SK-N-SH treated with all-trans-retinoic acid at 6 μM for 48 hours (cell line): ENCODE data around the gene KCND2.

Experiments
- ATAC-seq: fragments of 200-7000 bp; cut with Tn5 transposase; 3 replicates; pipeline ENCODE4 v1.9.1; 2020; ENCODE audit warnings: mild to moderate bottlenecking, moderate library complexity
- ARNTL ChIP-seq: fragments of 450-650 bp; formaldehyde crosslinking; IDR thresholded peaks from 2 replicates; pipeline ENCODE4 v1.5.0; 2020; ENCODE audit warnings: low read depth, mild to moderate bottlenecking, moderate library complexity, borderline replicate concordance
- BACH2 ChIP-seq: fragments of 250-450 bp; sonication (Bioruptor Pico); IDR thresholded peaks from 2 replicates; pipeline ENCODE4 v1.9.0; 2021; ENCODE audit warnings: mild to moderate bottlenecking, borderline replicate concordance
- CSDC2 ChIP-seq: fragments of 250-450 bp; sonication (Bioruptor Pico); IDR thresholded peaks from 2 replicates; pipeline ENCODE4 v1.5.0; 2020; ENCODE audit warnings: mild to moderate bottlenecking, moderate library complexity
- CSRNP3 ChIP-seq: fragments of 250-450 bp; sonication (Bioruptor Pico); IDR thresholded peaks from 2 replicates; pipeline ENCODE4 v1.5.1; 2021; ENCODE audit warnings: mild to moderate bottlenecking, moderate library complexity
- GLIS3 ChIP-seq: fragments of 250-450 bp; sonication (Bioruptor Pico); IDR thresholded peaks from 2 replicates; pipeline ENCODE4 v1.5.0; 2020; ENCODE audit warnings: mild to moderate bottlenecking, moderate library complexity
- ISL1 ChIP-seq: fragments of 250-450 bp; sonication (Bioruptor Pico); IDR thresholded peaks from 2 replicates; pipeline ENCODE4 v2.1.2; 2022; ENCODE audit warnings: mild to moderate bottlenecking, moderate library complexity
- TCF4 ChIP-seq: fragments of 250-450 bp; sonication (Bioruptor Pico); IDR thresholded peaks from 2 replicates; pipeline ENCODE4 v1.8.0; 2021; ENCODE audit warnings: mild to moderate bottlenecking, moderate library complexity, borderline replicate concordance
- ZC3H10 ChIP-seq: fragments of 250-450 bp; sonication (Bioruptor Pico); IDR thresholded peaks from 2 replicates; pipeline ENCODE4 v1.5.1; 2021; ENCODE audit warnings: mild to moderate bottlenecking, moderate library complexity
- ZFP3 ChIP-seq: fragments of 250-450 bp; sonication (Bioruptor Pico); IDR thresholded peaks from 2 replicates; pipeline ENCODE4 v1.5.0; 2020; ENCODE audit warnings: mild to moderate bottlenecking, moderate library complexity
- ZFP30 ChIP-seq: fragments of 450-650 bp; formaldehyde crosslinking; IDR thresholded peaks from 2 replicates; pipeline ENCODE4 v1.5.0; 2022; ENCODE audit warnings: mild to moderate bottlenecking, moderate library complexity
- ZNF565 ChIP-seq: fragments of 450-650 bp; formaldehyde crosslinking; conservative IDR thresholded peaks from 2 replicates; pipeline ENCODE4 v1.5.0; 2020; ENCODE audit warnings: low read depth, mild to moderate bottlenecking, moderate library complexity
- ZNF70 ChIP-seq: fragments of 450-650 bp; formaldehyde crosslinking; IDR thresholded peaks from 2 replicates; pipeline ENCODE4 v1.5.0; 2020; ENCODE audit warnings: mild to moderate bottlenecking, moderate library complexity
- ZNF8 ChIP-seq: fragments of 450-650 bp; formaldehyde crosslinking; IDR thresholded peaks from 2 replicates; pipeline ENCODE4 v1.5.0; 2020; ENCODE audit warnings: mild to moderate bottlenecking, moderate library complexity
- TF ChIP-seq, protein P1 (sequence below): fragments of 250-450 bp; sonication (Bioruptor Pico); IDR thresholded peaks from 2 replicates; pipeline ENCODE4 v1.8.0; 2021; ENCODE audit warnings: low read depth, mild to moderate bottlenecking, moderate library complexity, borderline replicate concordance
- TF ChIP-seq, protein P2 (sequence below): fragments of 250-450 bp; sonication (Bioruptor Pico); IDR thresholded peaks from 2 replicates; pipeline ENCODE4 v1.5.1; 2020; ENCODE audit warnings: low read depth, mild to moderate bottlenecking, moderate library complexity
- TF ChIP-seq, protein P3 (sequence below): fragments of 250-450 bp; sonication (Bioruptor Pico); IDR thresholded peaks from 2 replicates; pipeline ENCODE4 v1.8.0; 2020; ENCODE audit warnings: mild to moderate bottlenecking, moderate library complexity, borderline replicate concordance

Gene KCND2

GRCh38 chr7:120417244-120417979 lies 144.4 kb downstream of the KCND2 start:
- ATAC-seq, result no peak
- no peak for TF ChIP-seq TCF4 (CRISPR knock-in tag)
- TF ChIP-seq CSRNP3 (CRISPR knock-in tag), result no peak
- TF ChIP-seq BACH2 (CRISPR knock-in tag), result no peak
- TF ChIP-seq ZC3H10, result no peak
- TF ChIP-seq, protein P1, sequence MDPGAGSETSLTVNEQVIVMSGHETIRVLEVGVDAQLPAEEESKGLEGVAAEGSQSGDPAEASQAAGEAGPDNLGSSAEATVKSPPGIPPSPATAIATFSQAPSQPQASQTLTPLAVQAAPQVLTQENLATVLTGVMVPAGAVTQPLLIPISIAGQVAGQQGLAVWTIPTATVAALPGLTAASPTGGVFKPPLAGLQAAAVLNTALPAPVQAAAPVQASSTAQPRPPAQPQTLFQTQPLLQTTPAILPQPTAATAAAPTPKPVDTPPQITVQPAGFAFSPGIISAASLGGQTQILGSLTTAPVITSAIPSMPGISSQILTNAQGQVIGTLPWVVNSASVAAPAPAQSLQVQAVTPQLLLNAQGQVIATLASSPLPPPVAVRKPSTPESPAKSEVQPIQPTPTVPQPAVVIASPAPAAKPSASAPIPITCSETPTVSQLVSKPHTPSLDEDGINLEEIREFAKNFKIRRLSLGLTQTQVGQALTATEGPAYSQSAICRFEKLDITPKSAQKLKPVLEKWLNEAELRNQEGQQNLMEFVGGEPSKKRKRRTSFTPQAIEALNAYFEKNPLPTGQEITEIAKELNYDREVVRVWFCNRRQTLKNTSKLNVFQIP (CRISPR knock-in tag), result no peak

GRCh38 chr7:120421151-120421651 lies 148.2 kb downstream of the KCND2 start:
- ATAC-seq, result no peak
- TF ChIP-seq ZNF70 (CRISPR knock-in tag) (no peak), ISL1 (no peak), ZFP3 (CRISPR knock-in tag) (no peak), ZFP30 (CRISPR knock-in tag) (no peak), ZNF565 (CRISPR knock-in tag) (no peak), CSRNP3 (CRISPR knock-in tag) (no peak), TCF4 (CRISPR knock-in tag) (no peak), ARNTL (CRISPR knock-in tag) (no peak), CSDC2 (CRISPR knock-in tag) (no peak), ZC3H10 (no peak), GLIS3 (CRISPR knock-in tag) (no peak), ZNF8 (CRISPR knock-in tag) (no peak), BACH2 (CRISPR knock-in tag) (no peak)
- TF ChIP-seq, protein P1 (CRISPR knock-in tag), result no peak
- TF ChIP-seq, protein P2, sequence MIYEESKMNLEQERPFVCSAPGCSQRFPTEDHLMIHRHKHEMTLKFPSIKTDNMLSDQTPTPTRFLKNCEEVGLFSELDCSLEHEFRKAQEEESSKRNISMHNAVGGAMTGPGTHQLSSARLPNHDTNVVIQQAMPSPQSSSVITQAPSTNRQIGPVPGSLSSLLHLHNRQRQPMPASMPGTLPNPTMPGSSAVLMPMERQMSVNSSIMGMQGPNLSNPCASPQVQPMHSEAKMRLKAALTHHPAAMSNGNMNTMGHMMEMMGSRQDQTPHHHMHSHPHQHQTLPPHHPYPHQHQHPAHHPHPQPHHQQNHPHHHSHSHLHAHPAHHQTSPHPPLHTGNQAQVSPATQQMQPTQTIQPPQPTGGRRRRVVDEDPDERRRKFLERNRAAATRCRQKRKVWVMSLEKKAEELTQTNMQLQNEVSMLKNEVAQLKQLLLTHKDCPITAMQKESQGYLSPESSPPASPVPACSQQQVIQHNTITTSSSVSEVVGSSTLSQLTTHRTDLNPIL (CRISPR knock-in tag), result no peak
- TF ChIP-seq, protein P3, sequence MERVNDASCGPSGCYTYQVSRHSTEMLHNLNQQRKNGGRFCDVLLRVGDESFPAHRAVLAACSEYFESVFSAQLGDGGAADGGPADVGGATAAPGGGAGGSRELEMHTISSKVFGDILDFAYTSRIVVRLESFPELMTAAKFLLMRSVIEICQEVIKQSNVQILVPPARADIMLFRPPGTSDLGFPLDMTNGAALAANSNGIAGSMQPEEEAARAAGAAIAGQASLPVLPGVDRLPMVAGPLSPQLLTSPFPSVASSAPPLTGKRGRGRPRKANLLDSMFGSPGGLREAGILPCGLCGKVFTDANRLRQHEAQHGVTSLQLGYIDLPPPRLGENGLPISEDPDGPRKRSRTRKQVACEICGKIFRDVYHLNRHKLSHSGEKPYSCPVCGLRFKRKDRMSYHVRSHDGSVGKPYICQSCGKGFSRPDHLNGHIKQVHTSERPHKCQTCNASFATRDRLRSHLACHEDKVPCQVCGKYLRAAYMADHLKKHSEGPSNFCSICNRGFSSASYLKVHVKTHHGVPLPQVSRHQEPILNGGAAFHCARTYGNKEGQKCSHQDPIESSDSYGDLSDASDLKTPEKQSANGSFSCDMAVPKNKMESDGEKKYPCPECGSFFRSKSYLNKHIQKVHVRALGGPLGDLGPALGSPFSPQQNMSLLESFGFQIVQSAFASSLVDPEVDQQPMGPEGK (CRISPR knock-in tag), result no peak

GRCh38 chr7:120431016-120431415 lies 158.0 kb downstream of the KCND2 start:
- TF ChIP-seq ZNF70 (CRISPR knock-in tag) (no peak), ZFP30 (CRISPR knock-in tag) (no peak)
- TF ChIP-seq, all 23 proteins: peak for 0
- ATAC-seq, result no peak
